A549 treated with CpdA at 1 μM for 4 hours (cell line): ENCODE results near the gene KRT82. TPM values are rescaled to one million over a fixed set of nuclear protein-coding genes. Genes with fewer than 3 reads are reported as not detected.

Experiments
- total RNA-seq: library from RNA; stranded (reverse); fragments of 200-300 nt; extraction: Qiagen RNA extraction; gene quantifications from 5 replicates; pipeline ENCODE4 v1.2.3, GENCODE V29; 2022; ENCODE audit warnings: low read depth

KRT82 gene
- not detected in 5 replicates for total RNA-seq

DNA sequence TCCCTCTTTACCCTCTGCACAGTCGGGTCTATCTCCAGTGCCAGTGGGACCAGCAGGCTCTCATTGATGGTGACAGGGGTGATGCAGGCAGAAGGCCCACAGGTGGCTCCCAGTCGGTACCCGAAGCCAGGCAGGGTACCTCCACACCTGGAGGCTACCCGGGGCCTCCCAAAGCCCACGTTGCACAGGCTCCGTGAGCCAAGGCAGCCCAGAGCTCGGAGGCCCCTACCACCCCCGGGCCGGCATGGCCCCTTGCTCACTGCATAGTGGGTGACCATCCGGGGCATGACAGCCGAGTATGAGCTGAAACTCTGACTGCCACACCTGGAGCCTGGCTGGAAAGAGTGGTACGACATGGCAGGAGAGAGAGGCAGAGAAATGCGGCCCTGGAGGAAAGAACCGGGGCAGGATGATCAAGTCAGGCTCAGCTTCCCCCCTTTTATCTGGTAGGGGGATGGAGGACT, at the start of gene KRT82:
Gene KRT82, minus strand, starts transcription at position 414 of the 464 bp plus-strand sequence. Its CDS starts 58 bp downstream, at position 356.

DNA sequence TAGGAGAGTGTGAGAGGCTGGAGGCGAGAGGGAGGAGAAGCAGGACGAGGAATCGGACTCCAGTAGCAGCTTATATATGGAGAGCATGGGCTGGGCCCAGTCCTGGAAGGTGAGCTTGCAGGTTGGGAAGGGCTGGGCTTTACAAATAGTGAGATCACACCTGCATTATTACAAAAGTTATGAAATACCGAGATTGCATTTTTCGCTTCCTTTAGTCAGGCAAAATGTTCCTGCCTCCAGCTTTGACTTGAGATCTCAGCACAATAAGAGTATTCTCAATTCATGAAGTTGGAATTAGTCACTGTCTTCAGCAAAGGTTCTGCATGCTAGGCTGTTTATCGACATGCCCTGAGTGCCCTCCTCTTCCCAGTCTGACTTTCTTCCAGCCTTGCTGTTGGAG, 46.0 kb upstream of the KRT82 start, which contains the start of gene KRT6B:
Gene KRT6B, minus strand, starts transcription at position 46 of the 400 bp plus-strand sequence. CDS start 68 bp downstream, outside the sequence.

DNA sequence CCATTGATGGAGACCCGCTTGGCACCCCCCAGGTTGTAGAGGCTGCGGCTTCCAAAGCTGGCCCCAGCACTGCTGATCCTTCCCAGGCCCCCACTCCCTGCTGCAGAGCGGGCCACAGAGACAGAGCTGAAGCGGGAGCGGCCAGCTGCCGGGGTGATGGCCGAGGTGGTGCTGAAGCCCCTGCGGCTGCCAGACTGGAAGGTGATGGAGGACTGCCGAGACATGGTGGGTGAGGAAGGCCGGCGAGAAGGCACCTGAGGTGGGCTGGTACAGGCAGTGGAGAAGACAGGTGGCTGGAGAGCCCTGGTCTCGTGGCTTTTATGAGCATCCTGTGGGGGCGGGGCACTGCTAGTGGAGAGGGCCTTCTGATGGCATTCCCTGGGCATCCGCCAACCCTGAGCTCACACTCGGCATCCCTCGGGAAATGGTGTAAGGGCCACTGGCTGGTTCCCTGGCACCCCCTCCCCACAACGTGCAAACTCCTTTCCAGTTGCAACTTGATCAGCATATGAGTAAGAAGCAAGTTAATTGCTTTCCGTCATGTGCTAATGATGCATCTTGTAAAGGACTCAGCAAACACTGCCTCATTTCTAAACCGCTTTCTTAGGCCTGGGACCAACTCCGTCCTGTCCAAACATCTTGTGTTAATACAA, 28.1 kb upstream of the KRT82 start, which contains the start of gene KRT75:
Gene KRT75, minus strand, starts transcription at position 291 of the 653 bp plus-strand sequence. Its CDS starts 67 bp downstream, at position 224.

DNA sequence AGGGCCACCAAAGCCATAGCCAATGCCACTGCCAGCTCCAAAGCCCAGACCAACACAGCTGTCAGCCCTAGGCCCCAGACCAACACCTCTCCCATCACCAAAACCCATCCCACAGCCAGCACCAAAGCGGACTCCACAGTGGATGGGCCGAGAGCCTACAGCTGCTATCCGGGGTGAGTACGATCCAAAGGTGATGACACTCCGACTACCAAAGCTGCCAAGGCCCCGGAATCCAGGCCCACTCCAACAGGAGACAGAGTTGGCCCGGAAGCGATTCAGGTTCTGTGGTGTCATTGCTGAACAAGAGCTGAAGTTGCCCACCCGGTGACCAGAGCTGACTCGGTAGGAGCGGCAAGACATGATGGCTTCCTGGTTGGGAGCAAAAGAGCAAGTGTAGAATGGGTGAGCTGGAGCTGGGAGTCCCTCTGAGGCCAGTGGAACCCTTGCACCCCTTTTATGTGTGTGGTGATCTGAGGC, 20.9 kb downstream of the KRT82 start, which contains the start of gene KRT84:
Gene KRT84, minus strand, starts transcription at position 427 of the 477 bp plus-strand sequence. Its CDS starts 67 bp downstream, at position 360.

DNA sequence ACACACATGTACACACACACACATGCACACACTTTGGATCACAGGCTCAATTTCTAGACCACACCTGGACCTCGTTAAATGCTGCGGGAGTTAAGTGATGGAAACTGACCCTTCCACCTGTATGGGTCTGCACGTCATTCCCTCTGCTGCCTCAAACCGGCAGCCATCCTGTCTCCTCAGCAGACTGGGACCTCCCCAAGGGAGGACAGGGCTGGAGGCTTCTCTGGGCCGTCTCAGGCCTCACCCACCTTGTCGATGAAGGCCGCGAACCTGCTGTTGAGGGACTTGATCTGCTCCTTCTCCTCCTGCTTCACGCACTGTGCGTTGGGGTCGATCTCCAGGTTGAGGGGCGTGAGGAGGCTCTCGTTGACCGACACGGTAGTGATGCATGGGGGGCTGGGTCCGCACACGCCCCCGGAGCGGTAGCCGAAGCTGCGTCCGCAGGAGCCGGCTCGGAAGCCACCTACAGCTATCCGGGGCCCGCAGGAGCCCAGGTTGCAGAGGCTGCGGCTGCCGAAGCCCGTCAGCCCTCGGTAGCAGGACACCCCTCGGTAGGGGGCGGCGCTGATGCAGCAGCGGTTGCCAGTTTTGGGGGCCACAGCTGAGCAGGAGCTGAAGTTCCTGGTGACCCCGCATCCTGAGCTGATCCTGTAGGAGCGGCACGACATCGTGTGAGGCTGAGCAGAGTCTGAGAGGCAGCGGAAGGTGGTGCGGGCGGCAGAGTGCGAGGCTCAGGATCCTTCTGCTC, 39.2 kb downstream of the KRT82 start, which contains the start of gene KRT85:
Gene KRT85, minus strand, starts transcription at position 744 of the 748 bp plus-strand sequence. Its CDS starts 76 bp downstream, at position 668.

Other genes starting within 250 kb of the KRT82 start
- 46.5 to 67.3 TPM (median 57.9 TPM) in 5 replicates for gene KRT80, start 214.3 kb downstream of the KRT82 start, total RNA-seq
- 3,689 to 4,475 TPM (median 3,814 TPM) in 5 replicates for gene KRT7, start 173.1 kb downstream of the KRT82 start, total RNA-seq
- gene KRT86, start 131.7 kb downstream of the KRT82 start, total RNA-seq: 20.4 to 43.5 TPM (median 41.1 TPM) in 5 replicates
- 2,679 to 3,731 TPM (median 3,430 TPM) in 5 replicates for gene KRT81, start 114.8 kb downstream of the KRT82 start, total RNA-seq
- gene KRT83, start 84.9 kb downstream of the KRT82 start, total RNA-seq: 2.2 to 6.1 TPM (median 5.3 TPM) in 5 replicates
- not detected in 5 replicates for gene KRT85, start 38.9 kb downstream of the KRT82 start, total RNA-seq
- gene KRT84, start 20.7 kb downstream of the KRT82 start, total RNA-seq: not detected in 5 replicates
- gene KRT75, start 28.0 kb upstream of the KRT82 start, total RNA-seq: 0.19 to 0.29 TPM (median 0.23 TPM) in 5 replicates
- 0.06 TPM in 1 of 5 replicates, not detected in the others for gene KRT6B, start 45.8 kb upstream of the KRT82 start, total RNA-seq
- not detected in 5 replicates for gene KRT6C, start 67.5 kb upstream of the KRT82 start, total RNA-seq
- gene KRT6A, start 86.9 kb upstream of the KRT82 start, total RNA-seq: 0.15 to 0.42 TPM (median 0.29 TPM) in 5 replicates
- gene KRT5, start 114.1 kb upstream of the KRT82 start, total RNA-seq: 0.08 to 0.25 TPM (median 0.09 TPM) in 3 of 5 replicates, not detected in the others
- gene KRT71, start 146.8 kb upstream of the KRT82 start, total RNA-seq: not detected in 5 replicates
- gene KRT74, start 167.5 kb upstream of the KRT82 start, total RNA-seq: not detected in 5 replicates
- not detected in 5 replicates for gene KRT72, start 195.1 kb upstream of the KRT82 start, total RNA-seq
- not detected in 5 replicates for gene KRT73, start 212.2 kb upstream of the KRT82 start, total RNA-seq
- gene KRT2, start 245.9 kb upstream of the KRT82 start, total RNA-seq: 0.03 TPM in 1 of 5 replicates, not detected in the others